Airway epithelial cell (primary cell): ENCODE results near the gene RPL37. TPM values are rescaled to one million over a fixed set of nuclear protein-coding genes. Genes with fewer than 3 reads are reported as not detected.

Source experiments
- total RNA-seq: library from RNA; depleted of rRNA; stranded (reverse); fragments of >200 nt; gene quantifications from 2 replicates; pipeline ENCODE4 v1.2.3, GENCODE V29; 2015

Gene RPL37
- total RNA-seq = 155 and 352 TPM in 2 replicates

GRCh38 chr5:40834849-40835787, at the start of gene RPL37:
TSS of gene RPL37 (minus strand) at chr5:40835222. CDS start at chr5:40835185, 37 bp downstream.

GRCh38 chr5:40841068-40841805, 6.2 kb upstream of the RPL37 start, which contains the start of gene CARD6:
TSS of gene CARD6 (plus strand) at chr5:40841367. CDS start at chr5:40841383, 16 bp downstream.

GRCh38 chr5:40798012-40798800, 36.8 kb downstream of the RPL37 start, which contains the start of gene PRKAA1:
TSS of gene PRKAA1 (minus strand) at chr5:40798374. CDS start at chr5:40798189, 185 bp downstream.

Other genes starting within 250 kb of the RPL37 start
- gene PTGER4, start 155.3 kb downstream of the RPL37 start, total RNA-seq = 10.8 and 16.2 TPM in 2 replicates
- gene TTC33, start 79.3 kb downstream of the RPL37 start, total RNA-seq = 6.4 and 7.9 TPM in 2 replicates
- 29.9 and 35.4 TPM in 2 replicates for gene PRKAA1, start 36.8 kb downstream of the RPL37 start, total RNA-seq
- gene CARD6, start 6.1 kb upstream of the RPL37 start, total RNA-seq = 6.0 and 6.5 TPM in 2 replicates
- gene C7, start 74.3 kb upstream of the RPL37 start, total RNA-seq = not detected in 2 replicates
- not detected in 2 replicates for gene MROH2B, start 236.1 kb upstream of the RPL37 start, total RNA-seq